GM12874 (cell line): ENCODE measurements around the gene MAD1L1.

ENCODE experiments used
- CTCF ChIP-seq: IDR thresholded peaks from 2 replicates; pipeline ENCODE4 v1.5.1; 2011; ENCODE audit warnings: low read depth, mild to moderate bottlenecking, control low read depth, low read length, moderate library complexity; ENCODE audit not compliant: insufficient read depth

MAD1L1 gene

GRCh38 chr7:2227699-2228098 is 5.0 kb downstream of the MAD1L1 start:
- TF ChIP-seq CTCF: no peak

GRCh38 chr7:2225830-2226229 is 6.9 kb downstream of the MAD1L1 start:
- TF ChIP-seq CTCF: no peak

DNA sequence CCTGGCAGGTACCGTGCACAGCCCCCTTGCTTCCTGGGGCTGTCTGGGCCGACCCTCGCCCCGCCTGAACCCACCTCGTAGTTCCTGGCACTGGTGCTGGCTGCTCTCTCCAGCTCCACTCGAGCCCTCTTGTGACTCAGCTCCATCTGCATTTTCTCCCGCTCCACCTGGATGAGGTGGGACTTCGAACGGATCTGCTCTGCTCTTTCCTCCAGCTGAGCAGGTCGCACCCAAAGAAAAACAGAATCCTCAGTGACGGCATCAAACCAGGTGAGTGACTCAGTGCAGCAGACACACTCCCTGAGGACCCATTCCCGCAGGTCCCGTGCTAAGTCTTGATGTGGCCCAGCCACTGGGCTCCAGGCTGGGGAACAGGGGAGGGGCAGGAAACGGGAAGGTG is 7.4 kb downstream of the MAD1L1 start:
- TF ChIP-seq CTCF: no peak

DNA sequence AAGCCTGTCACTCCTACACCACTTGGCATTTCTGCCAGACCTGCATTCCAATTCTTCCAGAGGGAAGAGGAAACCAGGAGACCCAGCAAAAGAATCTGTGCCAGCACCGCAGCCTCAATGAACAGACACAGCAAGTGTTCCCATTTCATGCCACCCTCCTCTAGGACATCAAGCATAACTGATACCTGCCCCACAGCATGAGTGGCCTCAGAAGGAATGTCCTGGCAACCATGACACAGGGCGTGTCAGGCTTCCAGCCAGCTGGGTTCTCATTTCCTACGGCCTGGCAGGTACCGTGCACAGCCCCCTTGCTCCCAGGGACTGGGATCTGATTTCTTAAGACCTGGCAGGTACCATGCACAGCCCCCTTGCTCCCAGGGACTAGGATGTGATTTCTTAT is 7.8 kb downstream of the MAD1L1 start:
- TF ChIP-seq CTCF: no peak

DNA sequence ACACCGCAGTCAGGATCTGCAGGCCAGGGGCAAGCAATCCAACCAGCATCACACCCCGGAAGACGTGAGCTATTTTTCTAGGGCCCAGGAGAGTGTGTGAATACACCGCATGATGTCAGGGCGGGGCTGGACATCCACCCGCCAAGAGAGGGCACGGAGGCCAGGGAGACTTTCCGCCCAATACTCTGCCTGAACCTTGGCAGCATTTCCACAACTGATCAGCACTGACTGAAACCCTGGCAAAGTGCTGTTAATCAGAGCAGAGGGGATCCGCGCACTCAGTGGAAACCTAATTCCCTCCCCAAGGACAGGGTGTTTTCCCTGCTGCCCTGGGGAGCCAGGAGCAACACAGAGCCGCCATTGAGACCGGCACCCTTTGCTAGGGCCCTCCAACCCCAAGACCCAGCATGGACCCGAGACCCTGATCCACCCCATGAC is 8.2 kb downstream of the MAD1L1 start:
- no peak for TF ChIP-seq CTCF

GRCh38 chr7:2223321-2223720 is 9.4 kb downstream of the MAD1L1 start:
- no peak for TF ChIP-seq CTCF

DNA sequence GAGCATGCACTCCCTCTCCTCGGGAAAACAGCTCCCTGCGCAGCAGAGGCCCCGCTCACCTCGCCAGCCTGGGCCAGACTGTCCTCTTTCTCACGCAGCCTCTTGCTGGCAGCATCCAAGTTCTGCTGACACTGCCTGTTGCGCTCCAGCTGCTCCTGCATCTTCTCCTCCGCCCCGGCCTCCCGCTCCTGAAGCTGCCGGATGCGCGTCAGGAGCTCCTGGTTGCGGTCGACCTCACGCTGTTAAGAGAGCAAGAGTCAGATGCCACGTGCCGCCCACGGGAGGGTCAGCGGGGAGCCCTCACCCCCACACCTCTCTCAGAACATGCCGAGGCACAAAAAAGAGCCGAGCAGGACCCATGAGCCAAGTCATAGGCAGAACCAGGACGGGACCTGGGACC is 10.2 kb downstream of the MAD1L1 start:
- no peak for TF ChIP-seq CTCF

- no peak for TF ChIP-seq CTCF
Observed at GRCh38 chr7:2220954-2221353, 11.8 kb downstream of the MAD1L1 start.
